Measurements from ENCODE around the gene SOX15.
A peak's percentile ranks its signal among the peaks of the same experiment; 100 is the strongest.

Gene SOX15

GRCh38 chr17:7580604-7581575 is 9.0 kb downstream of the SOX15 start:
- no peak overlapping the region for H3K4me3 ChIP-seq (ENCODE audit: low read length in 2 of 2)
- DNase-seq (ENCODE audit: low spot score), result no peak
- H2BK12ac ChIP-seq (ENCODE audit: low read length), result no peak overlapping the region
- no peak overlapping the region for H3K18ac ChIP-seq (ENCODE audit: low read length)
- no peak overlapping the region for H4K91ac ChIP-seq (ENCODE audit: low read depth, low read length, poor library complexity)
- H3K9me3 ChIP-seq (replicated peaks in 1 of 2; ENCODE audit: control insufficient read depth in 2 of 2, insufficient read depth in 1 of 2, low read depth in 1 of 2, low read length in 2 of 2), result no peaks in the 10 kb centered on the region
- H2BK120ac ChIP-seq (ENCODE audit: low read depth, low read length), result no peak overlapping the region
- H3K23ac ChIP-seq (ENCODE audit: low read depth, low read length, poor library complexity), result no peak overlapping the region
- H3K4me2 ChIP-seq (ENCODE audit: insufficient read depth, low read length, poor library complexity, severe bottlenecking), result no peak overlapping the region
- no peak overlapping the region for H4K8ac ChIP-seq (ENCODE audit: low read depth, low read length)
- no peak overlapping the region for H2AK5ac ChIP-seq (ENCODE audit: low read depth, low read length)
- H3K4ac ChIP-seq (ENCODE audit: low read length), result no peak overlapping the region
- H2BK5ac ChIP-seq (ENCODE audit: low read length), result no peak overlapping the region
- H3K14ac ChIP-seq (ENCODE audit: low read length), result peak overlapping the region; percentile 31
- H2BK15ac ChIP-seq (ENCODE audit: low read length), result no peak overlapping the region
- no peak overlapping the region for H3K9ac ChIP-seq (ENCODE audit: low read depth, low read length, poor library complexity)
- peaks cover 12% of the 10 kb centered on the region for H3K79me1 ChIP-seq (ENCODE audit: low read depth, low read length)
- H3K4me1 ChIP-seq (ENCODE audit: control insufficient read depth in 2 of 2, insufficient read depth in 1 of 2, low read depth in 1 of 2, low read length in 2 of 2), result peaks cover 13 to 15% of the 10 kb centered on the region in 2 donors
- no peaks in the 10 kb centered on the region for H3K27me3 ChIP-seq (ENCODE audit: control insufficient read depth in 3 of 3, insufficient read depth in 3 of 3, low read depth in 1 of 3, low read length in 3 of 3)
- peaks cover 41 to 73% of the 10 kb centered on the region in 2 donors for H3K36me3 ChIP-seq (replicated peaks in 1 of 2; ENCODE audit: control insufficient read depth in 2 of 2, insufficient read depth in 2 of 2, low read length in 2 of 2)
- H3K27ac ChIP-seq (replicated peaks; ENCODE audit: low read length), result no peak overlapping the region
- no CpG with 5 or more reads among the region's 23 CpGs for WGBS, 2 donors (ENCODE audit: extremely low coverage in 2 of 2, insufficient read length in 2 of 2, insufficient replicate concordance in 1 of 2)
- no peak overlapping the region for H2AFZ ChIP-seq (ENCODE audit: low read length)

GRCh38 chr17:7579834-7580603 is 9.9 kb downstream of the SOX15 start:
- WGBS, 2 donors (ENCODE audit: extremely low coverage in 2 of 2, insufficient read length in 2 of 2, insufficient replicate concordance in 1 of 2), result no CpG with 5 or more reads among the region's 12 CpGs
- DNase-seq (ENCODE audit: low spot score), result no peak
- Histone ChIP-seq H3K4me3 (ENCODE audit: low read length in 2 of 2) (no peak overlapping the region), H4K91ac (ENCODE audit: low read depth, low read length, poor library complexity) (no peak overlapping the region), H3K9me3 (replicated peaks in 1 of 2; ENCODE audit: control insufficient read depth in 2 of 2, insufficient read depth in 1 of 2, low read depth in 1 of 2, low read length in 2 of 2) (no peaks in the 10 kb centered on the region), H2AFZ (ENCODE audit: low read length) (no peak overlapping the region), H2BK5ac (ENCODE audit: low read length) (no peak overlapping the region), H3K27ac (replicated peaks; ENCODE audit: low read length) (peak overlapping the region; percentile 52), H2BK12ac (ENCODE audit: low read length) (no peak overlapping the region), H3K27me3 (ENCODE audit: control insufficient read depth in 3 of 3, insufficient read depth in 3 of 3, low read depth in 1 of 3, low read length in 3 of 3) (no peaks in the 10 kb centered on the region), H3K9ac (ENCODE audit: low read depth, low read length, poor library complexity) (no peak overlapping the region), H3K4ac (ENCODE audit: low read length) (no peak overlapping the region), H3K14ac (ENCODE audit: low read length) (no peak overlapping the region), H4K8ac (ENCODE audit: low read depth, low read length) (no peak overlapping the region), H2BK120ac (ENCODE audit: low read depth, low read length) (no peak overlapping the region), H3K36me3 (replicated peaks in 1 of 2; ENCODE audit: control insufficient read depth in 2 of 2, insufficient read depth in 2 of 2, low read length in 2 of 2) (peaks cover 47 to 76% of the 10 kb centered on the region in 2 donors), H2BK15ac (ENCODE audit: low read length) (no peak overlapping the region), H3K4me2 (ENCODE audit: insufficient read depth, low read length, poor library complexity, severe bottlenecking) (no peak overlapping the region), H3K79me1 (ENCODE audit: low read depth, low read length) (peaks cover 18% of the 10 kb centered on the region), H3K23ac (ENCODE audit: low read depth, low read length, poor library complexity) (peak overlapping the region; percentile 92), H2AK5ac (ENCODE audit: low read depth, low read length) (no peak overlapping the region), H3K4me1 (ENCODE audit: control insufficient read depth in 2 of 2, insufficient read depth in 1 of 2, low read depth in 1 of 2, low read length in 2 of 2) (peaks cover 15 to 17% of the 10 kb centered on the region in 2 donors), H3K18ac (ENCODE audit: low read length) (no peak overlapping the region)

- Histone ChIP-seq H3K14ac (ENCODE audit: low read length) (no peak within 1 kb of the TSS), H2AFZ (ENCODE audit: low read length) (no peak within 1 kb of the TSS), H2BK120ac (ENCODE audit: low read depth, low read length) (no peak within 1 kb of the TSS), H3K79me1 (ENCODE audit: low read depth, low read length) (peaks cover 18% of the 10 kb centered on the region), H4K91ac (ENCODE audit: low read depth, low read length, poor library complexity) (no peak within 1 kb of the TSS), H3K4me3 (ENCODE audit: low read length in 2 of 2) (no peak within 1 kb of the TSS), H3K18ac (ENCODE audit: low read length) (no peak within 1 kb of the TSS), H3K23ac (ENCODE audit: low read depth, low read length, poor library complexity) (peak within 1 kb of the TSS; percentile 92), H3K4me1 (ENCODE audit: control insufficient read depth in 2 of 2, insufficient read depth in 1 of 2, low read depth in 1 of 2, low read length in 2 of 2) (peaks cover 18 to 21% of the 10 kb centered on the region in 2 donors), H3K27ac (replicated peaks; ENCODE audit: low read length) (peak within 1 kb of the TSS; percentile 52), H3K4me2 (ENCODE audit: insufficient read depth, low read length, poor library complexity, severe bottlenecking) (no peak within 1 kb of the TSS), H2BK12ac (ENCODE audit: low read length) (no peak within 1 kb of the TSS), H2AK5ac (ENCODE audit: low read depth, low read length) (no peak within 1 kb of the TSS), H3K9ac (ENCODE audit: low read depth, low read length, poor library complexity) (peak within 1 kb of the TSS; percentile 26), H3K36me3 (replicated peaks in 1 of 2; ENCODE audit: control insufficient read depth in 2 of 2, insufficient read depth in 2 of 2, low read length in 2 of 2) (peaks cover 55 to 84% of the 10 kb centered on the region in 2 donors), H4K8ac (ENCODE audit: low read depth, low read length) (no peak within 1 kb of the TSS), H2BK15ac (ENCODE audit: low read length) (no peak within 1 kb of the TSS), H3K4ac (ENCODE audit: low read length) (no peak within 1 kb of the TSS), H2BK5ac (ENCODE audit: low read length) (no peak within 1 kb of the TSS), H3K27me3 (ENCODE audit: control insufficient read depth in 3 of 3, insufficient read depth in 3 of 3, low read depth in 1 of 3, low read length in 3 of 3) (no peaks in the 10 kb centered on the region), H3K9me3 (replicated peaks in 1 of 2; ENCODE audit: control insufficient read depth in 2 of 2, insufficient read depth in 1 of 2, low read depth in 1 of 2, low read length in 2 of 2) (no peaks in the 10 kb centered on the region)
- WGBS, 2 donors (ENCODE audit: extremely low coverage in 2 of 2, insufficient read length in 2 of 2, insufficient replicate concordance in 1 of 2), result no CpG with 5 or more reads among the region's 7 CpGs
- DNase-seq (ENCODE audit: low spot score), result no peak
Observed at GRCh38 chr17:7579001-7579833, 10.7 kb downstream of the SOX15 start, which contains the start of gene CD68. Gene CD68, plus strand, starts transcription at chr17:7579638. Its CDS starts 40 bp downstream, at chr17:7579678.

Data from neuronal stem cell (in vitro differentiated cells).